Neuron (in vitro differentiated cells): ENCODE data around the gene RBM28.

ENCODE experiments used
- H2AFZ ChIP-seq: one replicate; pipeline ENCODE4 v1.6.1; 2013; ENCODE audit warnings: low read depth, mild to moderate bottlenecking, inconsistent platforms, low read length, moderate library complexity
- H3K27me3 ChIP-seq: one replicate; pipeline ENCODE4 v1.6.1; 2013; ENCODE audit warnings: low read length; ENCODE audit not compliant: insufficient read depth
- H3K36me3 ChIP-seq: one replicate; pipeline ENCODE4 v1.6.1; 2013; ENCODE audit warnings: low read length; ENCODE audit not compliant: insufficient read depth
- H3K4me1 ChIP-seq: one replicate; pipeline ENCODE4 v1.6.1; 2013; ENCODE audit warnings: low read length; ENCODE audit not compliant: insufficient read depth
- H3K4me3 ChIP-seq: 2 replicates; pipeline ENCODE4 v1.5.1; 2013; ENCODE audit warnings: mild to moderate bottlenecking, low read length, moderate library complexity
- H3K9me3 ChIP-seq: one replicate; pipeline ENCODE4 v1.6.1; 2013; ENCODE audit warnings: low read length

The RBM28 gene, protein sequence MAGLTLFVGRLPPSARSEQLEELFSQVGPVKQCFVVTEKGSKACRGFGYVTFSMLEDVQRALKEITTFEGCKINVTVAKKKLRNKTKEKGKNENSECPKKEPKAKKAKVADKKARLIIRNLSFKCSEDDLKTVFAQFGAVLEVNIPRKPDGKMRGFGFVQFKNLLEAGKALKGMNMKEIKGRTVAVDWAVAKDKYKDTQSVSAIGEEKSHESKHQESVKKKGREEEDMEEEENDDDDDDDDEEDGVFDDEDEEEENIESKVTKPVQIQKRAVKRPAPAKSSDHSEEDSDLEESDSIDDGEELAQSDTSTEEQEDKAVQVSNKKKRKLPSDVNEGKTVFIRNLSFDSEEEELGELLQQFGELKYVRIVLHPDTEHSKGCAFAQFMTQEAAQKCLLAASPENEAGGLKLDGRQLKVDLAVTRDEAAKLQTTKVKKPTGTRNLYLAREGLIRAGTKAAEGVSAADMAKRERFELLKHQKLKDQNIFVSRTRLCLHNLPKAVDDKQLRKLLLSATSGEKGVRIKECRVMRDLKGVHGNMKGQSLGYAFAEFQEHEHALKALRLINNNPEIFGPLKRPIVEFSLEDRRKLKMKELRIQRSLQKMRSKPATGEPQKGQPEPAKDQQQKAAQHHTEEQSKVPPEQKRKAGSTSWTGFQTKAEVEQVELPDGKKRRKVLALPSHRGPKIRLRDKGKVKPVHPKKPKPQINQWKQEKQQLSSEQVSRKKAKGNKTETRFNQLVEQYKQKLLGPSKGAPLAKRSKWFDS

DNA sequence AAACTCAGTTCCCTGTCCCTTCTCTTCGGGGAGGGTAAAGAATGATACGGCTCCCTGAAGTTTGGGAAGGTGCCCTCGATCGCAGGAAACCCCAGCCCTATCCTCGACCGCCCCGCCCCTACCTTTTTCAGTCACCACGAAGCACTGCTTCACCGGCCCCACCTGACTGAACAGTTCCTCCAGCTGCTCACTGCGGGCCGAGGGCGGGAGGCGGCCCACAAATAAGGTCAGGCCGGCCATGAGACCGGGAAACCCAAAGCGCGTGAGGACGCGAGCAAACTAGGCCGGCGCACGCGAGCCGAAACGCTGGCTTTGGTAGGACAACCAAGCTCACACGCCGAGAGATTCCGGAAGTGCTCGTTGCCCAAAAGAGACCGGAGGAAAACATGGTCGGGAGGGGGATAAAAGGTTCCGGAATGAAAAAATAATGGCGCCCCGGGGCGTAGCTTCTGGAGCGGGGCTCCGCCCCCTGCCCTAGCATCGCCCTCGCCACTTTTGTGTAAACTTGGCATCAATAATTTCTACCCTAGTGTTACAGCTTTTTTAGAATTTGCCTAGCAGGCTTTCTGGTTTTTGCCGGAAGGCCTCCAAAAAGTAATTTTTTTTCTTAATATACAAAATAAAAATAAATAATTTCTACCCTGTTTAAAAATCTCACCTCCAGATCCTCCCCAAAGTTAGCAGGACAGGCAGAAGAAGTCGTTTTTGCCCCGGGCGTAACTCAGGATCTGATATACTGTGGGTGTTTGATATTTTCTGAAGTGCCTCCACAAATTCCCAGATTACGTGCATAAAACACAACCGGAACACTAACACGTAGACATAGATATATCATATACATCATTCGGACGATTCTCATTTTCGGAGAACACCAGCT is at the start of gene RBM28:
TSS of gene RBM28 (minus strand) at position 355 of the 877 bp plus-strand sequence. CDS start at position 240, 115 bp downstream.
- Histone ChIP-seq H3K4me1 (peaks cover 13% of the 10 kb centered on the region), H3K9me3 (no peaks in the 10 kb centered on the region), H3K4me3 (peak within 1 kb of the TSS; percentile 95), H3K36me3 (peaks cover 10% of the 10 kb centered on the region), H2AFZ (peak within 1 kb of the TSS; percentile 52), H3K27me3 (no peaks in the 10 kb centered on the region)

DNA sequence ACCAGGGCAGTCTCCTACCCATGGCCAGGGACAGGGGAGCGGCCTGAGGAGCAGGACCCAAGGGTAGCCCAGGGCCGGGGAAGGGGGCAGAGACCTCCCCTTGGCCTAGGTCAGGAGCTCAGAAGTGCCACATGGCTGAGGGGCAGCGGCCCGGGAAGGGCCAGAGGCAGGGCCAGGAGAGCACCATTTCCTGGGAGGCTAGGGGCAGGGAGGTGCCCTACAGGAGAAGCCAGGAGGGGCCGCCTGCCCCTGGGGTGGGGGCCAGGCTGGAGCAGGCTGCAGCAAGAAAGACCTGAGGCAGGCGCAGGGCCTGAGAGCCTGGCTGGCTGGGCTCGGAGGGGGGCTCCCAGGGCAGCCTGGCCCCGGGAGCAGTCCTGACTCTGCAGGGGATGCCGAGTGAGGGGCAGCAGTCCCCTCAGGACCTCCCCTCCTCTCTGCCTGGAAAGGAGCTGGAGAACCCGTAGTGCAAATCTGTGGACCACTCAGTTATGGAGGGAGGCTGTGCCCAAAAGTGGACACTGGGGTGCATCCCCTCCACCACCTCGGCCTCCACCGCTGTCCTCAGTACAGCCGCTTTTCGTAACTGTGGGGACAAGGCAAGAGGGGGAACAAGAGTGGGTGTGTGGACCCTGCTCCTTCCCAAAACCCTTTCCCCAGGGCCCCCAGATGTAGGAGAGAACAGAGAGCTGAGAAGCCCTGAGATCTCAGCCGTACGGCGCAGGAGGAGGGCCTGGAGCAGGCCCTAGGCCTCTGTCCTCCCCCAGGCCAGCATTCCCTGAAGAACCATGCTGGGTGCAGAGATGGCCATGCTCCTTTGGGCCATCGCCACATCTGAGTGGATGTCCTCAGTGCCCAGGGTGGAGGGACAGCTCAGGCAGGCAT is 49.0 kb upstream of the RBM28 start:
- Histone ChIP-seq H3K36me3 (peaks cover 14% of the 10 kb centered on the region), H3K4me1 (peaks cover 14% of the 10 kb centered on the region), H3K4me3 (no peak overlapping the region), H3K9me3 (no peaks in the 10 kb centered on the region), H3K27me3 (no peaks in the 10 kb centered on the region), H2AFZ (no peak overlapping the region)

DNA sequence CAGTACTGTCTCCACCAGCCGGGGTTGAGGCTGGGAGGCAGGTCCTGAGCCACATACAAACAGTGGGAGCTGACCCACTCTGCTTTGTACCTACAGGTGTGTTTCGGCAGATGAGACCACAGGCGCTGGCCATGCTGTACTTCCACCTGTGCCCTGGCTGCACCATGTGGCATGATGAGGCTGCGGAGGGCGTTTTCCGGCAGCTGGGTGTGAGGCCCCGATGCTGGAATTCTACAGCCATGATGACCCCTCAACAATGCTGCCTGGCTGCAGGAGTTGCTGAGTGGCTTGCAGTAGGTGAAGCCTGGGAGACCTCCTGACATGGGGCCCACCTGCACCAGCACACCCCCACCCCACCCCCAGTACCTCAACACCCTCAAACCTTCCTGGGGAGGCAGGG is 48.1 kb upstream of the RBM28 start:
- no peak overlapping the region for H2AFZ ChIP-seq
- H3K4me3 ChIP-seq: no peak overlapping the region
- peaks cover 21% of the 10 kb centered on the region for H3K4me1 ChIP-seq

DNA sequence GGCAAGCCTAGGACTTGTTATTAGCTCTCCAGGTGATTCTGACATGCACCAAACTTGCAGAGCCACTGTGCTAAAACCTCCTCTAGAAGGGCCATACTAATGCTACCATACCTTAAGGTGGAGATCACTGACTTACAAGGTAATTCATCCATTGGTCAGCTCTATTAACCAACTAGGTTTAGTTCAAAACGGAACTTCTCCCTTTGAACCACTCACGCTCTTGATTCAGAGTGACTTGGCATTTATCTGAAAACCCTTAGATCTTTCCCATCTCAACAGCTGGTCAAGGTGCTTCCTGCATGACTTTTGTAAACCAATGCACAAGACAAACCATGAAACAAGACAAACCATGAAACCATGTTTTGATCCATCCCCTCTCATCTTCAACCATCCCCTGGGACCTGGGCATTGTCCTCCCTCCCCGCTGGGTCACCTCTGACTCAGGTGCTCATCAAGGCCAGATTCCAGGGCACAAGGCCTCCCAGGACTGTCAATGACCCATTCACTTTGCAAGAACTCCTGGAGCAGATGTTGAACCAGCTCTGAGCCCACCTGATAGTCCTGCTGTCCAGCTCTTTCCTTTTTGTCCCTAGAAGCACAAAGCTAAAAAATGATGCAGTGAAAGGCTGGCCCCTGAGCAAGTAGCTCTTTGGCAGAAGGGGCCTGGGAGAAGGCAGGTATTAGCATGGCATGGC is 47.3 kb upstream of the RBM28 start:
- Histone ChIP-seq H3K4me1 (peaks cover 26% of the 10 kb centered on the region), H2AFZ (no peak overlapping the region), H3K27me3 (no peaks in the 10 kb centered on the region), H3K9me3 (no peaks in the 10 kb centered on the region), H3K36me3 (peaks cover 10% of the 10 kb centered on the region), H3K4me3 (no peak overlapping the region)

More for the DNA sequence above, 48.1 kb upstream of the RBM28 start:
- Histone ChIP-seq H3K27me3 (no peaks in the 10 kb centered on the region), H3K9me3 (no peaks in the 10 kb centered on the region), H3K36me3 (peaks cover 10% of the 10 kb centered on the region)

DNA sequence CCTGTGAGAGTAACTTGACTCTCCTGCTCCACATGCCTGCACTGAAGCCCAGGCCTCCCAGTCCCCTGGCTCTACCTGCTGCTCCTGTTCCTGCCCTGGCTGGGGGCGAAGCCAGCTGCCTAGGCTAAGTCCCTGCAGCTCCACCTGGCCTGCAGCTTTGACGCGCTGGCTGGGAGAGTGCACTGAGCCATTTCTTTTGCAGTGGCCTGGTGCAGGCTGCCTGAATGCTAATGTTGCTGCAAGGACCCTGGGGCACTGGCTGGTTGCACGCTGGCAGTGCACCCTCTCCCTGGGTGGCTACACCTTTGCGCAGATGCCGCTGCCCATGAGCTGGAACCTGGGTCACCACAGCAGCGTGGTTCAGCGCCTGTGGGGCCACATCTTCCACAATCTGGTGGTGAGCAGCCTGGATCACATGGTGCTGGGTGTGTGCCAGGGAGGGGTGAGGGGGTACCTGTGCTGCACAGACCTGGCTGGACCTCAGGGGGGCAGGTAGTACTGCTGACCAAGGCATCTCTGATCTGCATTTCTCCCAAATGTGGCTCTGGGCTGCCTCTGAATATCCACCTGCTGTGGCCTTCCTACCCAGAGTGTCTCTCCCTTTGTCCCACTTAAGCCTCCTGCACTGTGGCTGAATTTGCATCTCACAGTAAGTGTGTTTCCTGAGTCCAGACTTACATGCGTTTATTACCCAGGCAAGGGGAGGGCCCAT is 46.1 kb upstream of the RBM28 start:
- H3K27me3 ChIP-seq: no peaks in the 10 kb centered on the region
- H3K9me3 ChIP-seq: no peaks in the 10 kb centered on the region
- no peak overlapping the region for H2AFZ ChIP-seq
- H3K4me3 ChIP-seq: no peak overlapping the region
- H3K36me3 ChIP-seq: peaks cover 6% of the 10 kb centered on the region
- H3K4me1 ChIP-seq: peaks cover 26% of the 10 kb centered on the region

DNA sequence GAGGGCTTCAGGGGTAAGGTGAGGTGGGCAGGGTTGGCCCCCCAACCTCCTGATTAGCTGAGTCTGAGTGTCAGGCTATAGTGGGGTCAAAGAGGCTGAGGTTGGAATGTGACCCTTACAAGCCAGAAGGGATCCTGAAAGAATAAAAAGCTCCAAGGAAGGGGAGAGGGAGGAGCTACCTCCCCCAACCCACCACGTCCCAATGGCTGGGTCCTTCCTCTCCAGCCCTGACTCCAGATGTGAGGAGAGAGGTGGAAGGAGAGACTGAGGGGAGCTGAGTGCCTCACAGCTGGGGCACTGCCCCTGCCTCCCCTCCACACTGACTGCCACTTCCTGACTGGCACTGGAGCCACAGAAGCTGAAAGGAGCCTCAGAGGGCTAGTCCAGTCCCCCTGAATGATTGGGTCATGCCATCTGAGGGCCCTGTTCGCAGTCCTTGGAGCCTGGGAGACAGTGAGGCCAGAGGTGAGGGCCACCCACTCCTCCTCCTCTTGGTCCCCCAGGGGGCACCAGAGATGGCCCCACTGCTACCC is 45.4 kb upstream of the RBM28 start:
- H2AFZ ChIP-seq: no peak overlapping the region
- H3K36me3 ChIP-seq: peaks cover 6% of the 10 kb centered on the region
- no peaks in the 10 kb centered on the region for H3K9me3 ChIP-seq
- H3K4me1 ChIP-seq: peaks cover 26% of the 10 kb centered on the region
- no peaks in the 10 kb centered on the region for H3K27me3 ChIP-seq
- H3K4me3 ChIP-seq: no peak overlapping the region

DNA sequence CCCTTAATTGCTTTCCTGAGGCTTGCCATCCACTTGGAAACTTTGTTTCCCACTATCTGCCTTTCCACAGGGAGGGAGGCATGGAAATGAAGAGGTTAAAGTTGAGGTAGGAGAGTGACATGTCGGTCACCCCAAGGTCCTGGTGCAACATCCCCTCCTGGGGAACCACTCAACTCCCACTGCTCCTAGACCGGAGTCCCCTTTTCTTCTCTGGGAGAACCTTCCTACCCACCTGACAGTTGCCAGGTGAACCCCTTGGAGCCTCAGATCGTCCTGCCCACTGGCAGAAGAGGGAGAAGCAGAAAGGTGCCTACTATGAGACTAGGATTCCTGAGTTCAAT is 44.4 kb upstream of the RBM28 start:
- H3K4me1 ChIP-seq: peaks cover 26% of the 10 kb centered on the region
- peaks cover under 1% of the 10 kb centered on the region for H3K27me3 ChIP-seq
- H3K36me3 ChIP-seq: no peaks in the 10 kb centered on the region
- no peak overlapping the region for H3K4me3 ChIP-seq
- H3K9me3 ChIP-seq: no peaks in the 10 kb centered on the region
- H2AFZ ChIP-seq: no peak overlapping the region

DNA sequence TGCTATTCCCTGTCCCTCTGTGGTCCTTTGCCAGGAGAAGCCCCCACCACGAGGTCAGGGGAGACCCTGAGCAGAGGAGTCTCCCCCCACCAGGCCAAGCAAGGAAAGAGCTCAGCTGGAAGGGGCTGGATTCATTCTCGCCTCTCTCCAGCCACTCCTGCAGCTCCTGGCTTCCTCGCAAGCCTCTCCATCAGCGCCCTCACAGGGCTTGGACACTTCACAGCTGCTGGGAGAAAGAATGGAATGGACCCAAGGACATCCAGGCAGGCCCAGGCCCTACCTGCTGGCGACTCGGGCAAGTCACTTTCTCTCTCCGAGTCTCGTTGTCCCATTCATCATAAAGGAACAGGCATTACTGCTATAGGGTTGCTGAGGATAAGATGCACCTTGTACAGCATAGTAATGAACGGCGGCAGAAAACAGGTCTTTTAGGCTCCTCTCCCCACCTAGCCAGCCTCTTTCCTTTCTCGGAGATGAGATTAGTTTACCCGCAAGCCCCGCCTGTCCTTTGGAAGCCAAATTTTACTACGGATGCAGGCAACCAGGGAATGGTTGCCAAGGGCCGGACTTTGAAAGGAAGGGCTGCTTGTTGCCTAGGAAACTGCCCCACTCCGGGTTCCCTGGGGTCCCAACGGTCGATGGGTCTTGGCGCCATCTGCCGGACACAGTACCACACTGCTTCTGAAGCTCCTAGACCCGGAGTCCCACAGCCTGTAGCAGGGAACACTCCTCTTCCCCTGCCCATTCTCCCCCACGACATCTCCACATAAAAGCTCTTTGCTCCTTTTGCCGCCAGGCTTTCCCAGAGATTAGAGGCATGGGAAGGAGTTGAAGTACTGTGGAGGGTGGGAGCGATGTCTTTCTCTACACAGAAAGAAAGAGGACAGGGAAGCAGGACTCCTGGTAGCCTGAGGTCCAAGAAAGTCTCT is 43.8 kb upstream of the RBM28 start:
- H3K36me3 ChIP-seq: no peaks in the 10 kb centered on the region

DNA sequence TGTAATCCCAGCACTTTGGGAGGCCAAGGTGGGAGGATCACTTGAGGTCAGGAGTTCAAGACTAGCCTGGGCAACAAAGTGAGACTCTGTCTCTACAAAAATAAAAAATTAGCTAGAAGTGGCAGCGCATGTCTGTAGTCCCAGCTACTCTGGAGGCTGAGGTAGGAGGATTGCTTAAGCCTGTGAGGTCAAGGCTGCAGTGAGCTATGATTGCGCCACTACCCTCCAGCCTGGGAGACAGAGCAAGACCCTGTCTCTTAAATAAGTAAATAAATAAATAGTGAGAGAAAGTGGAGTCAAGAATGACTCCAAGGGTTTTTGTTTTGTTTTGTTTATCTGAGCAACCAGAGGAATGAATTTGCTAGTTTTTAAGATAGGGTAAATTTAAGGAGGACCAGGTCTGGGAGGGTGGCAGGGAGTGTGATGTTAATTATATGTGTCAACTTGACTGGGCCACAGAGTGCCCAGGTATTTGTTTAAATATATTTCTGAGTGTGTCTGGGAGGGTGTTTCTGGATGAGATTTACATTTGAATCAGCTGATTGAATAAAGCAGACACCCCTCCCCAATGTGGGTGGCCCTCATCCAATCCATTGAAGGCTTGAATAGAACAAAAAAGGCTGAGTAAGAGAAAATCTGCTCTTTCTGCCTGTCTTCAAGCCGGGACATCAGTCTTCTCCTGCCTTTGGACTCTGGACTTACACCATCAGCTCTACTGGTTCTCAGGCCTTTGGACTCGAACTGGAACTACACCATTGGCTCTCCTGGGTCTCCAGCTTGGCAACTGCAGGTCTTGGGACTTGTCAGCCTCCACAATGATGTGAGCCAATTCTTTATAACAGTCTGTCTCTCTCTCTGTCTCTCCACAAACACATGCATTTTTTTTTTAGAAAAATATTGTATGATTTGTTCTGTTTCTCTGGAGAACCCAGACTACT is 42.5 kb upstream of the RBM28 start:
- Histone ChIP-seq H3K4me1 (peaks cover 26% of the 10 kb centered on the region), H3K4me3 (no peak overlapping the region), H3K36me3 (no peaks in the 10 kb centered on the region)

More for the DNA sequence above, 43.8 kb upstream of the RBM28 start:
- H2AFZ ChIP-seq: peak overlapping the region; percentile 29
- H3K27me3 ChIP-seq: peaks cover 2% of the 10 kb centered on the region
- H3K4me1 ChIP-seq: peaks cover 26% of the 10 kb centered on the region
- H3K9me3 ChIP-seq: no peaks in the 10 kb centered on the region
- no peak overlapping the region for H3K4me3 ChIP-seq

DNA sequence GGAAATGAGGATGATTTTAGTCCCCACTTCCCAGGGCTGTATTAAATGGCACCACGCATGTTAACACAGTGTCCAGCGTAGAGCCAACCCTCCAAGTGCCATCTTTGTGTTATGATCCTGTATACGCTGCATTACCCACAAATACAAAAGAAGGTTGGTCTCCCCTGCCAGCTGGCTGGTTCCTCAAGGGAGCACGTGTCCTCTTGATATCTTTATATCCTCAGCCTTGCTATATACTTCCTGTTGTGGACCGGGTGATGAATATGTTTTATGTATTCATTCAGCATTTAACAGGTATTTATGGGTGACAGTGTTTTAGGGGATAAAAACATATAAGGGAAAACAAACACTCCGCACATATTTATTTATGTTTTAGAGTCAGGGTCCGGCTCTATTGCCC is 41.0 kb upstream of the RBM28 start:
- no peaks in the 10 kb centered on the region for H3K36me3 ChIP-seq
- no peak overlapping the region for H2AFZ ChIP-seq
- no peak overlapping the region for H3K4me3 ChIP-seq
- H3K27me3 ChIP-seq: peaks cover 2% of the 10 kb centered on the region
- H3K4me1 ChIP-seq: peaks cover 35% of the 10 kb centered on the region
- no peaks in the 10 kb centered on the region for H3K9me3 ChIP-seq

More for the DNA sequence above, 42.5 kb upstream of the RBM28 start:
- Histone ChIP-seq H3K27me3 (peaks cover 2% of the 10 kb centered on the region), H3K9me3 (no peaks in the 10 kb centered on the region), H2AFZ (no peak overlapping the region)
